Dedifferentiated amniotic fluid mesenchymal stem cell (primary cell): Measurements from ENCODE around the gene TPT1.
"Not testable (repeated sequence)": the region's sequence is repeated elsewhere in the genome, so short reads cannot be mapped to it uniquely, and the experiment has no call there.

Experiments
- DNase-seq: peaks from one replicate; pipeline ENCODE4 v3.0.0-alpha.2; 2016; ENCODE audit errors: extremely low spot score

Gene TPT1

GRCh38 chr13:45302507-45302906, 38.5 kb downstream of the TPT1 start:
- DNase-seq = no peak

GRCh38 chr13:45301263-45301662, 39.7 kb downstream of the TPT1 start:
- DNase-seq = no peak

GRCh38 chr13:45300190-45300985, 40.6 kb downstream of the TPT1 start:
- no peak for DNase-seq

- DNase-seq = no peak
Observed at GRCh38 chr13:45299194-45299593, 41.8 kb downstream of the TPT1 start.

GRCh38 chr13:45298550-45298949, 42.4 kb downstream of the TPT1 start:
- not testable (repeated sequence) for DNase-seq

GRCh38 chr13:45298206-45298505, 42.8 kb downstream of the TPT1 start:
- no peak for DNase-seq

- no peak for DNase-seq
Observed at GRCh38 chr13:45297456-45298205, 43.4 kb downstream of the TPT1 start.

- DNase-seq = no peak
Observed at GRCh38 chr13:45296259-45296658, 44.7 kb downstream of the TPT1 start.

GRCh38 chr13:45295536-45295935, 45.4 kb downstream of the TPT1 start:
- no peak for DNase-seq

GRCh38 chr13:45292176-45292575, 48.8 kb downstream of the TPT1 start:
- no peak for DNase-seq

- no peak for DNase-seq
Observed at GRCh38 chr13:45289936-45290563, 50.9 kb downstream of the TPT1 start.
